ENCODE measurements around the gene ARMH1.

Gene ARMH1

GRCh38 chr1:44660176-44660575 is 14.3 kb upstream of the ARMH1 start:
- H3F3A ChIP-seq (ENCODE audit: insufficient read depth, low read length): no peaks in the 10 kb centered on the region
- H4K20me1 ChIP-seq (ENCODE audit: insufficient read depth, low read length): no peaks in the 10 kb centered on the region
- H3K4me3 ChIP-seq (ENCODE audit: low read length): no peak overlapping the region
- no peaks in the 10 kb centered on the region for H3K27me3 ChIP-seq (replicated peaks; ENCODE audit: insufficient read depth, low read length)
- H3K27ac ChIP-seq (ENCODE audit: low read length): no peak overlapping the region
- no peak for DNase-seq
- no peak overlapping the region for H2AFZ ChIP-seq (ENCODE audit: low read length)
- H3K9me3 ChIP-seq (replicated peaks; ENCODE audit: insufficient read depth, low read length): no peaks in the 10 kb centered on the region
- H3K36me3 ChIP-seq (replicated peaks; ENCODE audit: insufficient read depth, low read length): no peaks in the 10 kb centered on the region
- H3K4me1 ChIP-seq (ENCODE audit: low read length): no peaks in the 10 kb centered on the region
- H3K9me2 ChIP-seq (replicated peaks; ENCODE audit: insufficient read depth, low read length): no peaks in the 10 kb centered on the region
- no peak overlapping the region for H3K4me2 ChIP-seq (ENCODE audit: low read depth, low read length)
- no peak overlapping the region for H3K9ac ChIP-seq (ENCODE audit: low read length)
- no peaks in the 10 kb centered on the region for H3K79me2 ChIP-seq (ENCODE audit: low read length)
- TF ChIP-seq EZH2phosphoT487 (IDR thresholded peaks at IDR 0.05; ENCODE audit: low read length) (no peak), CTCF (IDR thresholded peaks at IDR 0.05; ENCODE audit: low read length) (no peak), EZH2 (optimal IDR thresholded peaks at IDR 0.05; ENCODE audit: low read depth, low read length) (no peak)

DNA sequence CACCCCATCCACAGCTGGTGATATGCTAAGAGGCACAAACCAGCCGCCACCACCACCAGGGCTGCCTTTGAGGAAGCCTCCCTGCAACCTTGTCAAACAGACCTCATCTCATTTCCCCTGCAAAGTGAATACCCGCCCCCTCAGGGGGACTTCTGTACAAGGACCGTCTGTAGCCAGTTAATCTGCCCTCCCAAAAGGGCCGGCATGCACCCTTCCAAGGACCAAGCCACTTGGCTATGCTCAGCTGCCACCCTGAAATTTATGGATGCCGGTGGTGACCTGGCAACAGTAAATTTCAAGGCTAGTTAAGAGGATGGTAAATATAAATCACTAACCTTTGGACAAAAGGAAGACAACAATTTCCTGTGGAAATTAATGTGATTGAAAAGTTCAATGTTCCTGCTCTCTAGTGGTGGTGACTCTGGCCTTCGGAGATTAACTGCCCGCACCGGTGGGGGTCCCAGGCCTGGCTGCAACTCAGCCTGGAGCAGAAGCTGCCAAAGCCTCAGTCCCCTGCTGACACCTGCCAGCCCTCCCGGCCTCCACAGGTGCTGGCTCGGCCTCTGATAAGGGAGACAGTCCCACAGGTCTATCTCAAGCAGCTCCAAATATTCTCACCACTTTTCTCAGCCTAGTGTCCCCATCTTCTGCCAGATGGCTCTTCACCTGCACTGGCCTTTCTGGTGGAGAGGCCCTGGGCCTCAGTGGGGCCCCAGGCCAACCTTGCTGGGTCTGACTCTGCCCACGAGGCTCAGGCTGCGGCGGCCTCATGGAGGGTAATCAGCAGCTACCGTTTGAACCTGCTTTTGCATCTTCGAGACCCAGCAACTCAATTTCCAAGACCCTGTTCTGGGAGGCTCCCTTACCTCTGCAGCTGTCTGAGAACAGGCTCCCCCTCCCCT is 12.5 kb upstream of the ARMH1 start:
- DNase-seq: no peak
- no peaks in the 10 kb centered on the region for H3F3A ChIP-seq (ENCODE audit: insufficient read depth, low read length)
- H3K36me3 ChIP-seq (replicated peaks; ENCODE audit: insufficient read depth, low read length): no peaks in the 10 kb centered on the region
- no peaks in the 10 kb centered on the region for H4K20me1 ChIP-seq (ENCODE audit: insufficient read depth, low read length)
- H3K4me3 ChIP-seq (ENCODE audit: low read length): no peak overlapping the region
- H3K27ac ChIP-seq (ENCODE audit: low read length): no peak overlapping the region
- no peaks in the 10 kb centered on the region for H3K27me3 ChIP-seq (replicated peaks; ENCODE audit: insufficient read depth, low read length)
- no peaks in the 10 kb centered on the region for H3K9me2 ChIP-seq (replicated peaks; ENCODE audit: insufficient read depth, low read length)
- no peak overlapping the region for H2AFZ ChIP-seq (ENCODE audit: low read length)
- H3K4me1 ChIP-seq (ENCODE audit: low read length): no peaks in the 10 kb centered on the region
- no peaks in the 10 kb centered on the region for H3K79me2 ChIP-seq (ENCODE audit: low read length)
- H3K9me3 ChIP-seq (replicated peaks; ENCODE audit: insufficient read depth, low read length): no peaks in the 10 kb centered on the region
- TF ChIP-seq CTCF (IDR thresholded peaks at IDR 0.05; ENCODE audit: low read length): no peak
- TF ChIP-seq EZH2phosphoT487 (IDR thresholded peaks at IDR 0.05; ENCODE audit: low read length): no peak
- TF ChIP-seq EZH2 (optimal IDR thresholded peaks at IDR 0.05; ENCODE audit: low read depth, low read length): no peak
- no peak overlapping the region for H3K4me2 ChIP-seq (ENCODE audit: low read depth, low read length)
- no peak overlapping the region for H3K9ac ChIP-seq (ENCODE audit: low read length)

GRCh38 chr1:44662683-44663030 is 11.9 kb upstream of the ARMH1 start:
- Histone ChIP-seq H2AFZ (ENCODE audit: low read length) (no peak overlapping the region), H3K36me3 (replicated peaks; ENCODE audit: insufficient read depth, low read length) (no peaks in the 10 kb centered on the region), H3K9ac (ENCODE audit: low read length) (no peak overlapping the region), H3K79me2 (ENCODE audit: low read length) (no peaks in the 10 kb centered on the region), H3K4me3 (ENCODE audit: low read length) (no peak overlapping the region), H3K9me3 (replicated peaks; ENCODE audit: insufficient read depth, low read length) (no peaks in the 10 kb centered on the region), H3K27ac (ENCODE audit: low read length) (no peak overlapping the region), H3F3A (ENCODE audit: insufficient read depth, low read length) (no peaks in the 10 kb centered on the region), H3K4me2 (ENCODE audit: low read depth, low read length) (no peak overlapping the region), H3K9me2 (replicated peaks; ENCODE audit: insufficient read depth, low read length) (no peaks in the 10 kb centered on the region), H3K27me3 (replicated peaks; ENCODE audit: insufficient read depth, low read length) (no peaks in the 10 kb centered on the region), H3K4me1 (ENCODE audit: low read length) (no peaks in the 10 kb centered on the region), H4K20me1 (ENCODE audit: insufficient read depth, low read length) (no peaks in the 10 kb centered on the region)
- no peak for TF ChIP-seq EZH2 (optimal IDR thresholded peaks at IDR 0.05; ENCODE audit: low read depth, low read length)
- TF ChIP-seq CTCF (IDR thresholded peaks at IDR 0.05; ENCODE audit: low read length): no peak
- TF ChIP-seq EZH2phosphoT487 (IDR thresholded peaks at IDR 0.05; ENCODE audit: low read length): no peak
- no peak for DNase-seq
